Measurements from ENCODE around the gene MAN1C1. TPM values are rescaled to one million over a fixed set of nuclear protein-coding genes. Genes with fewer than 3 reads are reported as not detected.
"Not testable (repeated sequence)": the region's sequence is repeated elsewhere in the genome, so short reads cannot be mapped to it uniquely, and the experiment has no call there.

Gene MAN1C1
- total and polyA plus RNA-seq, 4 donors, result 4.6 to 14.7 (median 13.1) TPM

DNA sequence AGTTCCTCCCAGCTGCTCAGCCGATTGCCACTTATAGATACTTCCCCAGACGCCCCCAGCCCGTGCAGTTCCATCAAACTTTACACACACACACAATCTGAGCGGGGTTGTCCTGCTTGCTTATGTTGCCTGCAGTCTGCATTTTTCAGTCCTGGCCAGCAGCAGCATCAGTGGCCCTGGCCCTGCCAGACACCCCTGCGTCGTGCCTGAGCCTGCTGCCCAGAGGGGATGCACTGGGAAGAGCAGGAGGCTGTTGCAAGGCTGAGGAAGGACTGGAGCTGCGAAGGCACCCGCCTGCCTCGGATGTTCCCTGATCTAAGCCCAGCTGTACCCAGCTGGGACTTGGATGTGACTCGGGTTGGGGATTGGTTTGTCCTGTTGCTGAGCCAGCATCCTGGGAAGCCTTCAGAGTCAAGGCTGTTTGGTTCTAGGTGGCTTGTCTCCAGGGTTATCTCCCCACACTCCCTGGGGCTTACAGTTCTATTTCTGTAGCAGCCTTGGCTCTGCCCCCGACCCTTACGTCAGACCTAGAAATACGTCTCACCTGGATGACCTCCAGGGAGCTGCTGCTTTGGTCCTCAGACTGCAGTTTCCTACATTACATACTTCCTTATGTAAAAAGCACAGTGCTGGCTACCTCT is 42.3 kb downstream of the MAN1C1 start:
- Histone ChIP-seq H3K27me3 (ENCODE audit: control insufficient read depth in 3 of 3, insufficient read depth in 3 of 3, low read length in 2 of 3) (no peaks in the 10 kb centered on the region), H3K4me1 (ENCODE audit: control insufficient read depth in 5 of 5, insufficient read depth in 5 of 5, low read length in 5 of 5) (peaks cover 0 to 16% (median 11%) of the 10 kb centered on the region in 5 donors), H3K27ac (ENCODE audit: low read depth in 1 of 2, low read length in 1 of 2) (peak overlapping the region; percentile 0 to 5), H3K9me3 (ENCODE audit: control insufficient read depth in 4 of 4, insufficient read depth in 3 of 4, low read length in 3 of 4) (no peaks in the 10 kb centered on the region), H3K4me3 (no peak overlapping the region), H3K9ac (ENCODE audit: insufficient read depth in 1 of 2, low read length in 2 of 2) (no peak overlapping the region), H3K36me3 (ENCODE audit: control insufficient read depth in 4 of 4, insufficient read depth in 4 of 4, low read length in 4 of 4) (no peaks in the 10 kb centered on the region)
- DNase-seq, result peak; percentile 81 to 89 (median 87)
- no peak for TF ChIP-seq CTCF (IDR thresholded peaks at IDR 0.05; ENCODE audit: control extremely low read depth, extremely low read depth)
- ATAC-seq (ENCODE audit: insufficient read depth, low FRiP score), result no peak
- 69 to 76% methylated on average over 13 of the region's 13 CpGs for WGBS, 2 donors

DNA sequence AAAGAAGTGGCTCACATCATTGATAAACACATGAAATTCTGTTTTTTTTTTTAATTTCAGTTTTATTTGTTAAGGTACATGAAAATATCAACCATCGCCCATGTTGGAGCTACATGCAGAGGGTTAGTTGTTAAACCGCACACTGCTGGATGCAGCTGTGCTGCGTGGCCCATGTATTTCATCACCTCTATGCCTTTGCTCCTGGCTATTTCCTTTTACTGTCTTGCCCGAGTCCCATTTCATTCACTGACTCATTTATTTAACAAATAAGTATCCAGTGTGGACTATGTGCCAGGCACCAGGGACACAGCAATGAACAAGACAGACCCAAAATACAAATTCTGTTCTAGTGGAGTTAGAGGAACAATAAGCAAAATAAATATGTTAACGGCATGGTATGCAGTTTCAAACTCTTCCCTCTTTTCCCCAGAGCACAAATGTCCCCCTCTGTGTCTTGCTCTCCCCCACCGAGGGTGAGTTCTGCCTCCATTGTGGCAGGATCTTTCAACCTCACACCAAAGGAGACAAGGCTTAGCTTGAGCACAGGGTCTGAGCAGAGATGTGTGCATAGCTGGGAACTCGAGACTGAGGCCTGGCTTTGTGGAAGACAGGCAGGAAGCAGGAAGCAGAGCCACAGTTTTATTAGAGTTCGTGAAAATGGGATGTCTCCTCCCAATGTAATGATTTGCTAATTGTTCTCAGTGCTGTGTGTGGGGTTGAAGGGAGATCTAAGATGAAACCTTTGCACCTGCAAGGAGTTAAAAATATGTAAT is 44.6 kb downstream of the MAN1C1 start:
- no peak for TF ChIP-seq CTCF (IDR thresholded peaks at IDR 0.05; ENCODE audit: control extremely low read depth, extremely low read depth)
- no peak for ATAC-seq (ENCODE audit: insufficient read depth, low FRiP score)
- H3K4me1 ChIP-seq (ENCODE audit: control insufficient read depth in 5 of 5, insufficient read depth in 5 of 5, low read length in 5 of 5), result peaks cover 0 to 27% (median 17%) of the 10 kb centered on the region in 5 donors
- peak overlapping the region in 1 of 2 donors; percentile 40 for H3K27ac ChIP-seq (ENCODE audit: low read depth in 1 of 2, low read length in 1 of 2)
- no peak for DNase-seq
- H3K36me3 ChIP-seq (ENCODE audit: control insufficient read depth in 4 of 4, insufficient read depth in 4 of 4, low read length in 4 of 4), result no peaks in the 10 kb centered on the region
- H3K9me3 ChIP-seq (ENCODE audit: control insufficient read depth in 4 of 4, insufficient read depth in 3 of 4, low read length in 3 of 4), result no peaks in the 10 kb centered on the region
- H3K9ac ChIP-seq (ENCODE audit: insufficient read depth in 1 of 2, low read length in 2 of 2), result peak overlapping the region in 1 of 2 donors; percentile 20
- 42 to 61% methylated on average over 8 of the region's 8 CpGs for WGBS, 2 donors
- no peaks in the 10 kb centered on the region for H3K27me3 ChIP-seq (ENCODE audit: control insufficient read depth in 3 of 3, insufficient read depth in 3 of 3, low read length in 2 of 3)
- no peak overlapping the region for H3K4me3 ChIP-seq

GRCh38 chr1:25662061-25662460 is 45.5 kb downstream of the MAN1C1 start:
- 80 to 87% methylated on average over 2 of the region's 2 CpGs for WGBS, 2 donors
- Histone ChIP-seq H3K36me3 (ENCODE audit: control insufficient read depth in 4 of 4, insufficient read depth in 4 of 4, low read length in 4 of 4) (no peaks in the 10 kb centered on the region), H3K9me3 (ENCODE audit: control insufficient read depth in 4 of 4, insufficient read depth in 3 of 4, low read length in 3 of 4) (no peaks in the 10 kb centered on the region), H3K4me3 (no peak overlapping the region), H3K4me1 (ENCODE audit: control insufficient read depth in 5 of 5, insufficient read depth in 5 of 5, low read length in 5 of 5) (peaks cover 0 to 33% (median 17%) of the 10 kb centered on the region in 5 donors), H3K9ac (ENCODE audit: insufficient read depth in 1 of 2, low read length in 2 of 2) (no peak overlapping the region), H3K27me3 (ENCODE audit: control insufficient read depth in 3 of 3, insufficient read depth in 3 of 3, low read length in 2 of 3) (no peaks in the 10 kb centered on the region), H3K27ac (ENCODE audit: low read depth in 1 of 2, low read length in 1 of 2) (no peak overlapping the region)
- ATAC-seq (ENCODE audit: insufficient read depth, low FRiP score) (no peak), DNase-seq (no peak)
- TF ChIP-seq CTCF (IDR thresholded peaks at IDR 0.05; ENCODE audit: control extremely low read depth, extremely low read depth), result no peak

DNA sequence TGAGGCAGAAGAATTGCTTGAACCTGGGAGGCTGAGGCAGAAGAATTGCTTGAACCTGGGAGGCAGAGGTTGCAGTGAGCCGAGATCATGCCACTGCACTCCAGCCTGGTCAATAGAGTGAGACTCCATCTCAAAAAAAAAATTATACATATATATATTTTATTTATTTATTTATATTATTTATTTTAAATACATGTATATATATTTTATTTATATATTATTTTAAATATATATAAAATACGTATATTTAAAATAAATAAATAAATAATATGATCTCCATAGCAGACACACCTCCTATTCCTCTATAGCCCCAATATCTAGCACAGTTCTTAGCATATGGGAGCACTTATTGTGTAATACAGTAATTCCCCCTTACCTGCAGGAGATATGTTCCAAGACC is 46.4 kb downstream of the MAN1C1 start:
- not testable (repeated sequence) for ATAC-seq (ENCODE audit: insufficient read depth, low FRiP score); H3K9me3 ChIP-seq (ENCODE audit: control insufficient read depth in 4 of 4, insufficient read depth in 3 of 4, low read length in 3 of 4); H3K36me3 ChIP-seq (ENCODE audit: control insufficient read depth in 4 of 4, insufficient read depth in 4 of 4, low read length in 4 of 4); H3K27ac ChIP-seq (ENCODE audit: low read depth in 1 of 2, low read length in 1 of 2); DNase-seq; H3K27me3 ChIP-seq (ENCODE audit: control insufficient read depth in 3 of 3, insufficient read depth in 3 of 3, low read length in 2 of 3); H3K9ac ChIP-seq (ENCODE audit: insufficient read depth in 1 of 2, low read length in 2 of 2); H3K4me3 ChIP-seq
- 96 to 98% methylated on average over 2 of the region's 2 CpGs for WGBS, 2 donors
- peaks cover 0 to 30% (median 16%) of the 10 kb centered on the region in 5 donors for H3K4me1 ChIP-seq (ENCODE audit: control insufficient read depth in 5 of 5, insufficient read depth in 5 of 5, low read length in 5 of 5)
